Measurements from ENCODE around the gene SV2B. TPM values are rescaled to one million over a fixed set of nuclear protein-coding genes. Genes with fewer than 3 reads are reported as not detected.

Gene SV2B
- total RNA-seq, 1 donor from 2014 or later, result 0.87 TPM

- Histone ChIP-seq H3K4me1 (no peaks in the 10 kb centered on the region), H3K4me3 (no peak overlapping the region), H3K9me3 (peaks cover 11% of the 10 kb centered on the region), H3K36me3 (no peaks in the 10 kb centered on the region), H3K27me3 (no peaks in the 10 kb centered on the region), H3K27ac (no peak overlapping the region)
- no peak for TF ChIP-seq CTCF (IDR thresholded peaks at IDR 0.05)
- ATAC-seq, result no peak
- DNase-seq, result no peak
- intact Hi-C loops (cut with DNase I), result no loop called here
Observed at GRCh38 chr15:91165850-91166249, 65.8 kb downstream of the SV2B start.

DNA sequence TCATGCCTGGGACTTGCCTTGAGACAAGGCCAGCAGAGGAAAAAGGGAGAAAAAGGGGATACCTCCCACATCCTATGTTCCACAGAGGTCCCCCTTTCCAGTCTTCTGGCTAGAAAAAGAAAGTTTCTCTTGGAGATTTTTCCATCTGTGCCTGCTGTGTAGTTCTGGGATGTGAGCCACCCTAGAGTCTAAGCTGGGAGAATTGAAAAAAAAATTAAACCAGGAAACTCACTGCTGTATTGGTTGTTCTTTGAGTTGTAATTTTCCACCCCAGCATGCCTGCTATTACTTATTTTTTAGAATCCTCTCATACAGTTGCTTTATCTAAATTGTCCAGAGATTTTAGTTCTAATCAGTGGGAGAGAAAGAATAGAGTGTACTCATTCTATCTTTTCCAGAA lies 68.4 kb downstream of the SV2B start:
- no peak for DNase-seq
- H3K27me3 ChIP-seq, result no peaks in the 10 kb centered on the region
- intact Hi-C loops (cut with DNase I), result no loop called here

GRCh38 chr15:91171334-91171733 lies 71.3 kb downstream of the SV2B start:
- Histone ChIP-seq H3K36me3 (no peaks in the 10 kb centered on the region), H3K27ac (no peak overlapping the region), H3K9me3 (peaks cover 1% of the 10 kb centered on the region), H3K4me1 (no peaks in the 10 kb centered on the region), H3K4me3 (no peak overlapping the region), H3K27me3 (no peaks in the 10 kb centered on the region)
- intact Hi-C loops (cut with DNase I), result no loop called here
- DNase-seq, result no peak
- no peak for TF ChIP-seq CTCF (IDR thresholded peaks at IDR 0.05)
- ATAC-seq, result no peak

More for the DNA sequence above, 68.4 kb downstream of the SV2B start:
- no peaks in the 10 kb centered on the region for H3K4me1 ChIP-seq
- no peak for TF ChIP-seq CTCF (IDR thresholded peaks at IDR 0.05)
- H3K27ac ChIP-seq, result no peak overlapping the region
- H3K4me3 ChIP-seq, result no peak overlapping the region
- ATAC-seq, result no peak
- no peaks in the 10 kb centered on the region for H3K36me3 ChIP-seq
- peaks cover 11% of the 10 kb centered on the region for H3K9me3 ChIP-seq

GRCh38 chr15:91182101-91182500 lies 82.0 kb downstream of the SV2B start:
- H3K27me3 ChIP-seq, result no peaks in the 10 kb centered on the region
- H3K4me3 ChIP-seq, result no peak overlapping the region
- no peaks in the 10 kb centered on the region for H3K4me1 ChIP-seq
- ATAC-seq (no peak), DNase-seq (no peak)
- no peaks in the 10 kb centered on the region for H3K36me3 ChIP-seq
- H3K9me3 ChIP-seq, result no peaks in the 10 kb centered on the region
- TF ChIP-seq CTCF (IDR thresholded peaks at IDR 0.05), result no peak
- intact Hi-C loops (cut with DNase I), result no loop called here
- H3K27ac ChIP-seq, result no peak overlapping the region

- no peaks in the 10 kb centered on the region for H3K4me1 ChIP-seq
- H3K36me3 ChIP-seq, result no peaks in the 10 kb centered on the region
- no peaks in the 10 kb centered on the region for H3K9me3 ChIP-seq
- no peak for TF ChIP-seq CTCF (IDR thresholded peaks at IDR 0.05)
- intact Hi-C loops (cut with DNase I), result no loop called here
- H3K27me3 ChIP-seq, result no peaks in the 10 kb centered on the region
- no peak overlapping the region for H3K27ac ChIP-seq
- no peak overlapping the region for H3K4me3 ChIP-seq
- DNase-seq (no peak), ATAC-seq (no peak)
Observed at GRCh38 chr15:91183596-91183995, 83.5 kb downstream of the SV2B start.

GRCh38 chr15:91184441-91184840 lies 84.4 kb downstream of the SV2B start:
- intact Hi-C loops (cut with DNase I), result no loop called here
- no peaks in the 10 kb centered on the region for H3K36me3 ChIP-seq
- no peak for DNase-seq
- no peak for ATAC-seq
- H3K4me1 ChIP-seq, result no peaks in the 10 kb centered on the region
- H3K4me3 ChIP-seq, result no peak overlapping the region
- no peaks in the 10 kb centered on the region for H3K9me3 ChIP-seq
- H3K27ac ChIP-seq, result no peak overlapping the region
- no peaks in the 10 kb centered on the region for H3K27me3 ChIP-seq
- TF ChIP-seq CTCF (IDR thresholded peaks at IDR 0.05), result no peak

Data from upper lobe of right lung (tissue), 1 donor.